AG09319 (cell line): Measurements from ENCODE around the gene KANSL1L.

Experiments used
- DNase-seq: peaks from one replicate; pipeline ENCODE4 v3.0.0-alpha.2; 2010; ENCODE audit warnings: low read depth; ENCODE audit errors: extremely low read depth
- CTCF ChIP-seq: IDR thresholded peaks from 2 replicates; pipeline ENCODE4 v1.5.1; 2011; ENCODE audit warnings: low read depth, mild to moderate bottlenecking, inconsistent platforms, low read length, moderate library complexity

Gene KANSL1L

GRCh38 chr2:210170446-210171303 lies 534 bp downstream of the KANSL1L start:
- no peak for TF ChIP-seq CTCF

GRCh38 chr2:210170196-210170445 lies 1.1 kb downstream of the KANSL1L start:
- TF ChIP-seq CTCF = no peak
- no peak for DNase-seq

More at GRCh38 chr2:210170446-210171303, 534 bp downstream of the KANSL1L start:
- DNase-seq = peak; percentile 91

GRCh38 chr2:210169516-210170195 lies 1.6 kb downstream of the KANSL1L start:
- peak; percentile 36 for DNase-seq
- no peak for TF ChIP-seq CTCF

- no peak for TF ChIP-seq CTCF
- DNase-seq = no peak
These were observed 4.0 kb downstream of the KANSL1L start for GRCh38 chr2:210167227-210167626.

- no peak for TF ChIP-seq CTCF
These were observed 8.6 kb downstream of the KANSL1L start for GRCh38 chr2:210162466-210163124.

GRCh38 chr2:210159059-210159458 lies 12.2 kb downstream of the KANSL1L start:
- no peak for DNase-seq
- TF ChIP-seq CTCF = no peak

More at GRCh38 chr2:210162466-210163124, 8.6 kb downstream of the KANSL1L start:
- no peak for DNase-seq

GRCh38 chr2:210158236-210158635 lies 13.0 kb downstream of the KANSL1L start:
- TF ChIP-seq CTCF = no peak
- DNase-seq = no peak
